ENCODE data around the gene RTL10.

DNA sequence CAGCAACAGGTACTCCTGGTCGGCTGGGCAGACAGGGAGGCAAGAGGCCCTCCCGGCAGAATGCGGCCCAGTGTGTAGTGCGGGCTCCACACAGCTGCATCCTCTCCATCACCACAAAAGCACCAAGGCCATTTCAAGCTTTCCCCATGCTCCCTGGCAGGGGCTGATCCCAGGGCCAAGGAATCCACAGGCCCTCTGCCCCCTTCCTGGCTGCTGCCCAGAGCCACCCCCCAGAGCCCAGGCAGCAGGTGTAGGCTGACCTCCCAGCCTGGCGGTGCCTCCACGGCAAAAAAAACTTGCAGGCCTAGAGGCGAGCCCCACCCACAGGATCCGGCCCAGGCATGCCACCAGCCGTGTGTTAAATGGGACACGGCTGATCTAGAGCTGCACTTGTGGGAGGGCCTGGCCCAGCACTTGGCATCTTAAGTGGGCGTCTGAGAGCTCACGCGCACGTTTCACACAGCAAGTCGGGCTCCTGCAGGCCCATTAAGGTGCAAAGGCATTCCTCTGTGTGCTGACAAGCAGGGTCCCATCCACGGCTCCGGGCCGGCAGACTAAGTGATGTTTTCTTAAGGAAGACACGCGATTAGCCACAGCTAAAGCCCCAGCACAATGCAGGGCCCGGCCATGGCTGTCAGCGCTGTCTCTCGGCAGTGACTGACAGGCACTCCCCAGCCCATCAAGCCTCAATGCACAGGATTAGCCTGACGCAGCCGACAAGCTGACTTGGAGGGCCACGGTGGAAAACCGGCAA is 19.8 kb upstream of the RTL10 start:
- TF ChIP-seq CBX8 (IDR thresholded peaks at IDR 0.05; ENCODE audit: borderline replicate concordance, low read depth, low read length) (no peak), EZH2 (IDR thresholded peaks at IDR 0.05; ENCODE audit: low read depth, low read length, severe bottlenecking) (no peak), GTF2F1 (IDR thresholded peaks at IDR 0.05; ENCODE audit: borderline replicate concordance, low read depth, low read length) (no peak), POLR2A (IDR thresholded peaks at IDR 0.05; ENCODE audit: control extremely low read depth in 1 of 2, low read depth in 2 of 2, low read length in 2 of 2) (no peak; a peak in 1 of 3 replicates), POU5F1 (IDR thresholded peaks at IDR 0.05; ENCODE audit: low read depth, low read length) (no peak), CREB1 (IDR thresholded peaks at IDR 0.05) (no peak)
- TF ChIP-seq, protein P1, sequence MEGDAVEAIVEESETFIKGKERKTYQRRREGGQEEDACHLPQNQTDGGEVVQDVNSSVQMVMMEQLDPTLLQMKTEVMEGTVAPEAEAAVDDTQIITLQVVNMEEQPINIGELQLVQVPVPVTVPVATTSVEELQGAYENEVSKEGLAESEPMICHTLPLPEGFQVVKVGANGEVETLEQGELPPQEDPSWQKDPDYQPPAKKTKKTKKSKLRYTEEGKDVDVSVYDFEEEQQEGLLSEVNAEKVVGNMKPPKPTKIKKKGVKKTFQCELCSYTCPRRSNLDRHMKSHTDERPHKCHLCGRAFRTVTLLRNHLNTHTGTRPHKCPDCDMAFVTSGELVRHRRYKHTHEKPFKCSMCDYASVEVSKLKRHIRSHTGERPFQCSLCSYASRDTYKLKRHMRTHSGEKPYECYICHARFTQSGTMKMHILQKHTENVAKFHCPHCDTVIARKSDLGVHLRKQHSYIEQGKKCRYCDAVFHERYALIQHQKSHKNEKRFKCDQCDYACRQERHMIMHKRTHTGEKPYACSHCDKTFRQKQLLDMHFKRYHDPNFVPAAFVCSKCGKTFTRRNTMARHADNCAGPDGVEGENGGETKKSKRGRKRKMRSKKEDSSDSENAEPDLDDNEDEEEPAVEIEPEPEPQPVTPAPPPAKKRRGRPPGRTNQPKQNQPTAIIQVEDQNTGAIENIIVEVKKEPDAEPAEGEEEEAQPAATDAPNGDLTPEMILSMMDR (IDR thresholded peaks at IDR 0.05; ENCODE audit: control extremely low read depth in 1 of 3, insufficient read depth in 1 of 3, low read depth in 1 of 3, low read length in 3 of 3): no peak
